HT1080 (cell line): ENCODE results near the gene MYO9B. TPM values are rescaled to one million over a fixed set of nuclear protein-coding genes. Genes with fewer than 3 reads are reported as not detected.
"Not testable (repeated sequence)": the region's sequence is repeated elsewhere in the genome, so short reads cannot be mapped to it uniquely, and the experiment has no call there.

Experiments used
- DNase-seq: peaks from one replicate; pipeline ENCODE4 v3.0.0-alpha.2; 2015; ENCODE audit warnings: low read depth
- total RNA-seq: library from RNA; depleted of rRNA; stranded (reverse); fragments of >200 nt; shearing (Covaris generic); gene quantifications from 2 replicates; pipeline ENCODE4 v1.2.3, GENCODE V29; 2014

The MYO9B gene
- total RNA-seq, 1 experiment from 2014 or later: 30.8 TPM

DNA sequence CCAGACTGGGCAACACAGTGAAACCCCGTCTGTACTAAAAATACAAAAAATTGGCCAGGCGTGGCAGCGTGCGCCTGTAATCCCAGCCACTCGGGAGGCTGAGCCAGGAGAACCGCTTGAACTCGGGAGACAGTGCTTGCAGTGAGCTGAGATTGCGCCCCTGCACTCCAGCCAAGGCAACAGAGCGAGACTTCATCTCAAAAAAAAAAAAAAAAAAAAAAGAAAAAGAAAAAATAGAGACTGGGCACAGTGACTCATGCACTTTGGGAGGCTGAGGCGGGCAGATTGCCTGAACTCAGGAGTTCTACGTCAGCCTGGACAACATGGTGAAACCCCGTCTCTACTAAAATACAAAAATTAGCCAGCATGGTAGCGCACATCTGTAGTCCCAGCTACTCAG, 69.2 kb downstream of the MYO9B start:
- not testable (repeated sequence) for DNase-seq

GRCh38 chr19:17145546-17146497, 70.2 kb downstream of the MYO9B start:
- DNase-seq: no peak

DNA sequence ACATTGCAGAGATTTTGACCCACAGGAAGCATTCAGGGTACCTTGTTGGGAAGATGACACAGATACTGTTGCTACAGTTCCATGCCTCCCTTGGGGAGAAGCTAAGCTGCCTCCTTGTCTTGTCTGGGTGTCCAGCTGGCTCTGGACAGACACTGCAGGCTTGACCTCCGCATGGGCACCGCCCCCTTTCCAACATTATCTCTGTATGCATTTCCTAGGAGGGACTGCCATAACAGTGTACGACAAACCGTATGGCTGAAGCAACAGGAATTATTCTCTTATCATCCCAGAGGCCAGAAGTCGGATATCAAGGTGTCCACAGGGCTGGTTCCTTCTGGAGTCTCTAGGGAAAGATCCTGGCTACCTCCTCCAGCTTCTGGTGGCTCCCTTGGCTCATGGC, 72.6 kb downstream of the MYO9B start:
- DNase-seq: no peak

- no peak for DNase-seq
These were observed 74.0 kb downstream of the MYO9B start for GRCh38 chr19:17149393-17150135.

DNA sequence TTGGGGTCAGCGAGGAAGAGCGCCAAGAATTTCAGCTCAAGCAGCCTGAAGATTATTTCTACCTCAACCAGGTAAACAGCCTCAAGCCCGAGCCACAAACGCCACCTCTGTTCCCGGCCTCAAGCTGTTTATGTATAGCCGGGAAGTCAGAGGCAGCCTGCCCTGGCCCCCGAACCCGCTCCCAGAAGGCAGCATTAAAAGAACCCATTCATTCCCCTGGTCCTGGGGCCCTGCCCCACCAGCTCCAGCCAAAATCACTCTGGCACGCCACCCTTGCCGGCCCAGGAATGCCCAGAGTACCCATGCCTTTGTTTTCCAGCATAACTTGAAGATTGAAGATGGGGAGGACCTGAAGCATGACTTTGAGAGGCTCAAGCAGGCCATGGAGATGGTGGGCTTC, 78.4 kb downstream of the MYO9B start:
- no peak for DNase-seq

DNA sequence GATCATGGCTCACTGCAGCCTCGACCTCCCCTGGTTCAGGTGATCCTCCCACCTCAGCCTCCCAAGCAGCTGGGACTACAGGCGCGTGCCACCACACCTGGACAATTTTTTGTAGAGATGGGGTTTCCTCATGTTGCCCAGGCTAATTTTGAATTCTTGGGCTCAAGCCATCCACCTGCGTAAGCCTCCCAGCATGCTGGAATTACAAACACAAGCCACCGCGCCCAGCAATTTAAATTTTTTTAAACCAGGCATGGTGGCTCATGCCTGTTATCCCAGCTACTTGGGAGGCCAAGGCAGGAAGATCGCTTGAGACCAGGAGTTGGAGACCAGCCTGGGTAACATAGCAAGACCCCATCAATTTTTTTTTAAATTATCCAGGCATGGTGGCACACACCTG, 79.7 kb downstream of the MYO9B start:
- no peak for DNase-seq

- no peak for DNase-seq
These were observed 80.8 kb downstream of the MYO9B start for GRCh38 chr19:17156296-17156946.

GRCh38 chr19:17156947-17157302, 81.3 kb downstream of the MYO9B start:
- no peak for DNase-seq

DNA sequence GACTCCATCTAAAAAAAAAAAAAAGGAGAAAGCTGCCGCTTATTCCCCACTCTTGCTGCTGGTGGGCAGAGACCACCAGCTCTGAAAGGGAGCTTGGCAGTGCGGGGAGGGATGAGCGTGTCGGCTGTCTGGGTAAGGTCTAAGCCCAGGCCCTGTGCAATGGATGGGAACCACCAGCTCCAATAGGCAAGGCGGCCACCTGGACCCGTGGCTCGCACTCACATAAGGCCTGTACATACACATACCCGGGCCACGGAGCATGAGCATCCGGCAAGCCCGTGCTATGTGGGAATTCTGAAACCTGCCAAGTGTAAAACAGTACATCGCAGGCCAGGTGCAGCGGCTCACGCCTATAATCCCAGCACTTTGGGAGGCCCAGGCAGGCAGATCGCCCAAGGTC, 83.0 kb downstream of the MYO9B start:
- no peak for DNase-seq

- DNase-seq: no peak
These were observed 84.2 kb downstream of the MYO9B start for GRCh38 chr19:17159466-17160393.

DNA sequence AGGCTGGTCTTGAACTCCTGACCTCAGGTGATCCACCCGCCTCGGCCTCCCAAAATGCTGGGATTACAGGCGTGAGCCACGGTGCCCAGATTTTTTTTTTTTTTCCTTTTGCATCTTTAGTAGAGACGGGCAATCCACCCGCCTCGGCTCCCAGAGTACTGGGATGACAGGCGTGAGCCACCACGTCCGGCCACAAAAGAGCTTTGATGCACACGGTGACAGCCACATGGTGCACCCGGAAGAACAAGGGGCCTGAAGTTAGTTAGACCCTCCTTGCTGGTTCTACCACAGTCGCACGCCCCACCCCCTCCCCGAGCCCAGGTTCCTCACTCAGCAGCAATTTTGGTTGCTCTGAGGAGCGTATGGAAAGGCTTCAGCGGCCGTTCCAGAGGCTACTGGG, 85.3 kb downstream of the MYO9B start:
- DNase-seq: no peak

DNA sequence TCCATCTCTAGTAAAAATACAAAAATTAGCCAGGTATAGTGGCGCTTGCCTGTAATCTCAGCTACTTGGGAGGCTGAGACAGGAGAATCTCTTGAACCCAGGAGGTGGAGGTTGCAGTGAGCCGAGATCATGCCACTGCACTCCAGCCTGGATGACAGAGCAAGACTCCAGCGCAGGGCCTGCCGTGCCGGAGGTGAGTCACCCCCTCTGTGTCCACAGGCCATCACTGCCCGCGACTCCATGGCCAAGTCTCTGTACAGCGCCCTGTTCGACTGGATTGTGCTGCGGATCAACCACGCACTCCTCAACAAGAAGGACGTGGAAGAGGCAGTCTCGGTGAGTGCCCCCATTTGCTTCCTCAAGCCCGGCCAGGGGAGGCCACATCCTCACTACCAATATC, 86.6 kb downstream of the MYO9B start:
- not testable (repeated sequence) for DNase-seq

DNA sequence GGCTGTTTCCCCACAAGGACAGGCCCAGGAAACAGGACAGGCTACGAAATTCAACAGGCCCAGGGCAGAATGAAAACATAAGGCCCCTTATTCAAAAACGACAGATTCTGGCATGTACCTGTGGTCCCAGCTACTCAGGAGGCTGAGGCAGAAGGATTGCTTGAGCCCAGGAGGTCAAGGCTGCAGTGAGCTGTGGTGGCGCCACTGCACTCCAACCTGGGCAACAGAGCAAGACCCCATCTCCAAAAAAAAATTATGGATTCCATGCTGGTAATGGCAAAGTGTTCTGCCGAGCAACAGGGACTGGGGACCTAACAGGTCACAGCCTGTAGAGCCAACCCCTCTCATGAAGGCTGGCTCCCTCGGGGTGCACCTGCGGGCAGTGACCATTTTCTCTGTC, 87.0 kb downstream of the MYO9B start:
- DNase-seq: no peak

GRCh38 chr19:17163652-17164051, 88.1 kb downstream of the MYO9B start:
- DNase-seq: no peak

DNA sequence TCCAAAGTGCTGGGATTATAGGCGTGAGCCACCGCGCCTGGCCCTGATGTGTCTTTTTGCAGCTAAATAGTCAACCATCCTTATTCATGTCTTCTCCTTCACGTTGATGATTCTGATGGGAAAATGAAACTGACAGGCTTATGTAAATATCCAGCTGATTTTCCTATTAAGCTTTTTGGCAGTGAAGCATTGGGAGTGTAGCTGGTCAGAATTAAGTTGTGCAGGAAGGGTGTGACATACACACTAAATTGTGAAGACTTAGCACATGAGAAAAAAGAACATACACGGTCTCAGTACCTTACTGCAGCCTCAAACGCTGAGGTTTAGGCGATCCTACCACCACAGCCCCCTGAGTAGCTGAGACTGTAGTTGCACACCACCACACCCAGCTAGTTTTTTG, 89.1 kb downstream of the MYO9B start:
- DNase-seq: no peak

DNA sequence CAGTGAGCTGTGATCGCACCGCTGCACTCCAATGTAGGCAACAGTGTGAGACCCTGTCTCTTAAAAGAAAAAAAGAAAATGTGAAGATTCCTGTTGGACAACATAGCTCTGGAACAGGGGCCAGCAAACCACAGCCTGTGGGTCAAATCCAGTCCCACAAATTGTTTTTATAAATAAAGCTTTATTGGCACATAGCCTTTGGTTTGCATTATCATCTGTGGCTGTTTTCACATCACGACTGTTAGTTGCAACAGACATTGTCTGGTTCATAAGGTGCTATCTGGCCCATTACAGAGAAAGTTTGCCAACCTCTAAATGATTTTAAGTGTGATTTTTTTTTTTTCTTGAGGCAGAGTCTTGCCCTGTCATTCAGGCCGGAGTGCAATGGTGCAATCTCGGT, 90.1 kb downstream of the MYO9B start:
- no peak for DNase-seq

GRCh38 chr19:17170538-17171297, 95.1 kb downstream of the MYO9B start:
- DNase-seq: no peak

DNA sequence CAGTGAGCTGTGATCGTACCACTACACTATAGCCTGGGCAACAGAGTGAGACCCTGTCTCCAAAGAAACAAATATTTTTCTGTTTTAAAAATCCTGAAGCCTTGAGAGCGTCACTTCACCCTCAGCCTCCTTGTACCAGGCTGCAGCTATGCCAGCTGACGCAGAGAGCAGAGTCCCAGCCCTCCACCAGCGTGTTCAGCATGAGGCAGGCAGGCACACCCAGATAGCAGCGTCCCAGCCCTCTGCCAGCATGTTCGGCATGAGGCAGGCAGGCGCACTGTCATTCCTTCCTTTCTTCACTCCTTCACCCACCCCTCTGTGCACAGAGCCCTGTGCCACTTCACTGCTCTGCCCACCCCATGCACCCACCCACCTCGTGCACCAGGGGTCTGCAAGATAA, 96.3 kb downstream of the MYO9B start:
- no peak for DNase-seq

- DNase-seq: no peak
These were observed 97.2 kb downstream of the MYO9B start for GRCh38 chr19:17172624-17173345.

- DNase-seq: no peak
These were observed 102.7 kb downstream of the MYO9B start for GRCh38 chr19:17178291-17178690.
